ENCODE data around the gene PRR5L.

The PRR5L gene

DNA sequence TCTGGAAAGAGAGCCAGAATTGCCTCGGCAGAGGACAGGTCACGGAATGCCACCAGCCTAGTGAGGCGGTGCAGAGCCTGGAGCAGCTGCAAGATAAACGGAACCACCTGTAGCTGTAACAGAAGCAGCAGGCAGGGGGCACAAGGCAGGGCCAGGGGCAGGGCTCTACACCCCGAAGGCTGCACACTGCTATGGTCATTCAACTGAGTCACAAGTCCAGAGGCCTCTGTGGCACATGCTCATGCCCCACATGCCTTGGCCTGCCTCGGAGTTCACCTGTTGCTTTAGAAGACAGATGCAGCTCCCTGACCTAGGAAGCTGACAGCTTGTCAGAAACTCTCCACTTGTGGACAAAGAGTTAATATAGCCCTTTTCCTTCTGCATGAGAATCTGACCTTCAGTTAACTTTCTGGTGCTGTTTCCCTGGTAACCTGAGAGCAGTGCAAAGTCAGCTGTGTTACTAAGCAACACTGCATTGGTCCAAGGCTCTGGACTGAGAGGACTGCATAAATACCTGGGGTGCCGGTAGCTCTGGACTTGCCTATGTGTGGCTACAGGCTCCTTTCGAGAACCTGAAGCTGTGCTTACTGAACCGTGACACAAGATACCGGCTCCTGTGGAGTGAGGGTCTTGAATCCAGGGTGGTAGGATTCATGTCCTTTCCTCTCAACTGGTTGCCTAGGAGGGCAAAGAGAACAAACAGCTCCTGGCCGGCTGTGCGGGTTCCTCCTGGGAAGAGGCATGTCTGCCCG, 17.4 kb upstream of the PRR5L start:
- FAIRE-seq (no peak), DNase-seq (ENCODE audit: extremely low spot score, insufficient read length, low read depth) (no peak)

DNA sequence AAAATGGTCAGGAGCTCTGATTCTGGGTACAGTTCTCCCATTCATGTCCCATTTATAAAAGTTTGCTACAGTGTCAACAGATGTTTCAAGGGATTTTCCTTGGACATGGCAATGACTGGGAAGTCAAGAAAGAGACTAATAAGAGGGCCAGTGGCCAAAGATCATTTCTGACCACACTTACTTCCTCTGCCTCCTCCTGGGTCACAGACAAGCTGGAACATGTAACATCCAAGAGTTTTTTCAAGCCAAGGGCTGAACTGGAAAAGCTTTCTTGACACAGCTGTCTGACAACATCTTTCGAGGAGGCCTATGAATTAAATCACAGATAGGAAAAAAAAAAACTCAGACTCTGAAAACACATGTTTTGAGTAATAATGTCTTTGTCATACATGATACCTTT, 15.6 kb upstream of the PRR5L start:
- no peak for FAIRE-seq
- no peak for DNase-seq (ENCODE audit: extremely low spot score, insufficient read length, low read depth)

DNA sequence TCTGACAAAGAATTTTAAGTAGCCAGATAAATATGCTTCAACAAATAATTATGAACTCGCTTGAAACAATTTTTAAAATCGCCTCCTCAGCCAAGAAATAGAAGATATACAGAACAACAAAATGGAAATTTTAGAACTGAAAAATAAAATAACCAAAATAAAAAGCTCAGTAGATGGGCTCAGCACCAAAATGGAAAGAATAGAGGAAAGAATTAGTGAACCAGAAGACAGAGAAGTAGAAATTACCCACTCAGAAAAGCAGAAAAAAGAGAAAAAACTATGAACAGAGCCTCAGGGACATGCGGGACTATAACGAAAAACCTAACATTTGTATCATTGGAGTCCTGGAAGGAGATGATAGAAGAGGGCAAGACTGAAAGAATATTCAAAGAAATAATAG, 14.2 kb upstream of the PRR5L start:
- no peak for DNase-seq (ENCODE audit: extremely low spot score, insufficient read length, low read depth)
- no peak for FAIRE-seq

DNA sequence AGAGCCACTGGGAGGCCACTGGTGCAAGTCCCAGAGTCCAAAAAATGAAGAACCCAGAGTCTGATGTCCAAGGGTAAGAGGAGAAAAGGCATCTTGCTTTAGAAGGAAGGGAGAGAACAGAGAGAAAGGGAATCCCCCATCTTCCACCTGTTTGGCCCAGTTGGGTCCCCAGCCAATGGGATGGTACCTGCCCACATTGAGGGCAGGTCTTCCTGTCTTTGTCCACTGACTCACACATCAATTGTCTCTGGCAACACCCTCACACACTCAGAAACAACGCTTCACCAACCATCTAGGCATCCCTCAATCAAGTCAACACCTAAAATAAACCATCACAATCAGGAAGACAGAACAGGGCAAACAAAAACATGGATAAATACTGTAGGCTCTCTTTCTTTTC, 13.2 kb upstream of the PRR5L start:
- DNase-seq (ENCODE audit: extremely low spot score, insufficient read length, low read depth): no peak
- FAIRE-seq: no peak

DNA sequence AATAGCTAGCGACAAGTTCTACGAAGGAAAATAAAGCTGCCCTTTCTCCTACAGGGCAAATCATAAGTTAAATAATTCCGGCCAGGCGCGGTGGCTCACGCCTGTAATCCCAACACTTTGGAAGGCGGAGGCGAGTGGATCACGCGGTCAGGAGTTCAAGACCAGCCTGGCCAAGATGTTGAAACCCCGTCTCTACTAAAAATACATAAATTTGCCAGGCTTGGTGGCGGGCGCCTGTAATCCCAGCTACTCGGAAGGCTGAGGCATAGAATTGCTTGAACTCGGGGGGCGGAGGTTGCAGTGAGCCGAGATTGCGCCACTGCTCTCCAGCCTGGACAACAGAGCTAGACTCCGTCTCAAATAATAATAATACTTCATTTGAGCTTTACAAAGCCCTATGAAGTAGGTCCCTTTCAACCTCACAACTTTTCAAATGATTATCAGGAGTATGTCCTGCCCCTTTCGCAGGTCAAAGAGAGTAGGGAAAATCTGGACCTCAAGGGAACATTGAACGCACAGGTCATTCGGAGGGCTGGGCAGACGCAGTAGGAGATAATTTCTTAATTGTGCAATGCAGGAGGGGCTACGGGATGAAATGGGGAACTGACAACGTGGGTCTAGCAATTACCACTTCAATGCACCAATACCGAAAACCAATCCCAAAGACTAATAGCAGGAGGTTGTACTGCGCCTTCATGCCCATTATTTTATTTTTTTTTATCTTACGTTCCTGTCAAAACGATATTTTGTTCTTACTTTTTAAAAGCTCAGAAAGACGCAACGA, 7.5 kb upstream of the PRR5L start:
- FAIRE-seq (no peak), DNase-seq (ENCODE audit: extremely low spot score, insufficient read length, low read depth) (no peak)

DNA sequence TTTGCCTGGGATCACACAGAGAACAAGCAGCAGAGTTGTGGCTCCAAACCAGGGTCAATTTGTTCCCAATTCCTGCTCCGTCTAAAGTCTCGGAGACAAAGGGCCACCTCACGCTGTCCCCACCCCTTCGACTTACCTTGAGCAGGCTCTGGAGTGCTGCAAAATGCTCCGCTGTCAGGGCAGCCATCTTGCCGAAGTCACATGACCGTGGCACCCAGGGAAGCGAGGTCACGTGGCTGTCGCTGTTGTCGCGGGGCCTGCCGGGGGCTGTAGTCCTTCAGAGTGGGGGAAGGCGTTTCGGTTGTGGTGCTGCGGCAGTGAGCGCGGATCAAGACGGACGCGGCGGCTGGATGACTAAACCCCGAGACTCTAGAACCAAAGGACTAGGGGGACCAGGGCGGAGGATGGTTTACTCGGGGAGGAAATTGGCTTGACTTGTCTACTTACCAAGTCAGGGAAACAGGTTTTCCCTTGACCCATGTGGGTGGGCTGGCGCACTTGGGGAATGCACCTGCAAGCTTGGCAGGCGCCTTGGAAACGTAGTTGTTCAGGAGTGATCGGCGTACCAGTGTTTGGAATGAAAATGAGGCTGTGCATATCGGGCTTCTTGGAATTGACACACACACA, 6.7 kb upstream of the PRR5L start, which contains the start of gene COMMD9:
Gene COMMD9 (minus strand): TSS at position 199 of the 627 bp plus-strand sequence. CDS start 12 bp downstream, at position 187.
- FAIRE-seq: peak; percentile 95
- peak; percentile 92 for DNase-seq (ENCODE audit: extremely low spot score, insufficient read length, low read depth)

DNA sequence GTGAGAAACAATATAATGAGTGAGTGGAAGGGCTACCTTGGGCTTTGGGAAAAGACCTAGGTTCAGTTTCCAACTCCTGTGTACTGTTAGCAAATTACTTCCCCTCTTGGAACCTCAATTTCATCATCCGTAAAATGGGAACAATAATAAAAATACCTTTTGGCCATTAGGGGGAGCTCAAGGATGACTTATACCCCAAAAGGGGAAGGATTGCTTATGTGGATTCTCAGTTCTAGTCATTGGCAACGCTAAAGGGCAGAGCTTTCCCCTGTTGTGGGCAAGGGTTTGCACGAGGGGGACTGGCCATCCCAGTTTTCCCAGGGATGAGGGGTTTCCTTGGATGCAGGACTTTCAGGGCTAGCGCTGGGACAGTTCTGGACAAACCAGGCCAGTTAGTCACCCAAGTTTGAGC, 3.8 kb upstream of the PRR5L start:
- DNase-seq (ENCODE audit: extremely low spot score, insufficient read length, low read depth) (peak; percentile 33), FAIRE-seq (peak; percentile 87)

DNA sequence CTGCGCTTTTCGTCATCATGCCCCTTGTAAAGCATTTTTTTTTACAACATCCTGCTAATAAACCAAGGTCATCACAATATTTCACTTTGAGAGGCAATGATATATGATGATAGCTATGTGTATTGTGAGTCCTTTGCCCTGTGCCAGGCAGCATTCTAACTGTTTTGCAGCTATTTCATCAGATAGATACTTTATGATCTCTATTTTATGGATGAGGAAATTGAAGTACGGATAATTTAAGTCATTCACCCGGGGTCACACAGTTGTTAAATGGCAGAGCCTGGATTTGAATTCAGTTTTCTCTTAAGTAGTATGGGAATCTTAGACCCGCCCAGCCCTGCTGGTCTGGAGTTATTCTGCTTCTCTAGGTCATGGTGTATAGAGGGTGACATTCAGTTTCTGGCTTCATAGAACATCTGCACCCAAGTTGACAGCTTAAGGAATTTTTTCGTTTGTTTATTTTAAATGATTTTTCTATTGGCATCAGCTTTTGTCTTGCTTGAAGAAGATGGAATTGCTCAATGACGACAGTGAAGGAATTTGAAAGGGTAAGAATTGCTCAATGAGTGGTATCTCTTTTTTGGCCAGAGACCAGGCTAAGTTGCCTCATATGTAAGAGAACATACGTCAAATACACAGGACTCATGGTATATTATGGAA, 926 bp downstream of the PRR5L start:
- DNase-seq (ENCODE audit: extremely low spot score, insufficient read length, low read depth) (no peak), FAIRE-seq (no peak)

DNA sequence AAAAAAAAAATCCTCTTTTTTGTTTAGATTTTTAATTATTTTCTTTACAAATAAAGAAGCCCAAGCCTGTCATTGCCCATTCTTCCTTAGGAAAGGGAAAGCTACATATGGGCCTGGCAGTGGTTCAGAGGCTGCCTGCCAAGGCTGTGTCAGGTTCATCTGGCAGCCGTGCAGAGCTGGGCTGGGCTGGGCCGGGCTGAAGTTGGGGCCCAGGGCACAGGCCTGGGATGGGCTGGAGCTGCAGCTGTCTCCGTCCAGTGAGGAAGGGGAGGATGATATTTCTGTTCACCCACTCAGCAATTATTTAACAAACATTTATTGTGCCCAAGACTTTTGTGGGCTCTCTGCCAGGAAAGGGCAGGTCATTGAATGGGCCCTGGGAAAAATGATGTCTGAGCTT, 4.6 kb downstream of the PRR5L start:
- FAIRE-seq (no peak), DNase-seq (ENCODE audit: extremely low spot score, insufficient read length, low read depth) (no peak)

DNA sequence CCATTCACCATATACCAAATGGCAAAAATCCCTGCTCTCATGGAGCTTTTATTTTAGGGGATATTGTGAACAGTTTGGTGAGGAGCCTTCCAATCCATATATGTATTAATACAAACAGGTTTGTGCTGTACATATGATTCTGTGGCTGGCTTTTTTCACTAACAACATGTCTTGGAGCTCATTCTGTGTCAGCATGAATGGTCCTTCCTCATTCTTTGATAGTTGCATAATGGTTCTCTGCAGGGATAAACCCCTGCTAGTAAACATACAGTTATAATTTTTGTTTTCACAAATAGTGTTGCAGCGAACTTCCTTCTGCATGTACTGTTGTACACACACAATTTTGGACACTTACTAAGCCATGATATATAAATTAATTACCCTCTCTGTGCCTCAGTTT, 8.3 kb downstream of the PRR5L start:
- FAIRE-seq (no peak), DNase-seq (ENCODE audit: extremely low spot score, insufficient read length, low read depth) (no peak)

DNA sequence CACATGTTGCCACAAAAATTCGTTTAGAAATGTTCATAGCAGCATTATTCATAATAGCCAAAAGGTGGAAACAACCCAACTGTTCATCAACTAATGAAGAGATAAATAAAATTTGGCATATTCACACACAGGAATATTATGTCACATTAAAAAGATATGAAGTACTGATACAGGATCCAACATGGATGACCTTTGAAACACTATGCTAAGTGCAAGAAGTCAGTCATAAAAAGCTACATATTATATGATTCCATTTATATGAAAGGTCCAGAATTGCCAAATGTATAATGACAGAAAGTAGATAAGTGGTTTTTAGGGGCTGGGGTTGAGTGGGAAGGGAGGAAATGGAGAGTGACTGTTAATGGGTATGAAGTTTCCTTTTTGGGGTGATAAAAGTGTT, 9.0 kb downstream of the PRR5L start:
- no peak for DNase-seq (ENCODE audit: extremely low spot score, insufficient read length, low read depth)
- FAIRE-seq: no peak

DNA sequence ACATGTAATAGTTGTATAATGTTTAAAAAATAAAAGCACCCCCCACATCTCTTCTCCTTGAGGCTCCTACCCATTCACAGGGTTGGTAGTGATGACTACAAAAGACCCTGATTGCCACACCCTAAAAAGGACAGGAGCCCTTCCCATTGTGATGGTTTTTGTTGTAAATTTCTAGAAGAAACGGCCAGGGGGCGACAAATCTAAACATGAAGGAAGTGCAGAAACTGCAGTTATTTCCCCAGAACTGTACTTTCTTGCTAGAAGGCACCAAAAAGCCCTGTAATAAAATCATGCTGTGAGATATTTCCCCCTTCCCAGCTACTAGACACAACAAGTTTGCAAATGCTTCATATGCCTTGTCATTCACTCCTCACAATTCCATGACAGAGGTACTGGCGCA, 10.8 kb downstream of the PRR5L start:
- FAIRE-seq (peak; percentile 64), DNase-seq (ENCODE audit: extremely low spot score, insufficient read length, low read depth) (no peak)

DNA sequence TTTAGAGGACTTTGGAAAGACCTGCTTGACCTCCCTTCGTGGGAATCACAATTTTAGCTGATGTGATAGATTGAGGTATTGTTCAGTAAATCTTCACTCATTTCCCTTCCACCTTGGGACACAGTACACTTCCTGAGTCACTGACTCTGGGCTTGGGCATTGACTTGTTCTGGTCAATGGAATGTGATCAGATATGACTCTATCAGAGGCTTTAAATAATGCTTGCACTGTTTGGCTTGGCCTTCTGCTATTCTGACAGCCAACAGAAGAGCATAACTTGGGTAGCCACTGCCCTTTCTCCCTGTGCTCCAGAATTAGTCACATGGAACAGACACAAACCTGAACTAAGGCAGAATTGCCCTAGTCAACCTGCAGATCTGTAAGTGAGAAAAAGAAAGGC, 12.5 kb downstream of the PRR5L start:
- DNase-seq (ENCODE audit: extremely low spot score, insufficient read length, low read depth) (no peak), FAIRE-seq (no peak)

DNA sequence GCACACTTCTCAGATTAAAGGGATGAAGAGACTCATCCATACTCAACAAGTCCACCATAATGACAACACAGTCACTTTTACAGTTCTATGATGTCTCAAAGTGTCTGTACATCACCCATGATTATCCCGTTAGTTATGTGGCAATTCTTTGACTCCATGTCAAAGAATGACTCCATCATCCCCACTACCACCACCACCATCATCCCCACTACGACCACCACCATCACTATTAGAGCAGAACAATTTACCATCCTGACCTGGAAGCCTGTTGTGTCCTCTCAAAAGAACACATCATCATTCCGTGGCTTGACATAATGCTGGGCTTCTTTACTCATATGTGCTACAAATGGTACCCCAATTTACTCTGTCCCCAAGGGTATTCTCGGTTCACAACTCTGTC, 13.7 kb downstream of the PRR5L start:
- DNase-seq (ENCODE audit: extremely low spot score, insufficient read length, low read depth): no peak
- FAIRE-seq: no peak

DNA sequence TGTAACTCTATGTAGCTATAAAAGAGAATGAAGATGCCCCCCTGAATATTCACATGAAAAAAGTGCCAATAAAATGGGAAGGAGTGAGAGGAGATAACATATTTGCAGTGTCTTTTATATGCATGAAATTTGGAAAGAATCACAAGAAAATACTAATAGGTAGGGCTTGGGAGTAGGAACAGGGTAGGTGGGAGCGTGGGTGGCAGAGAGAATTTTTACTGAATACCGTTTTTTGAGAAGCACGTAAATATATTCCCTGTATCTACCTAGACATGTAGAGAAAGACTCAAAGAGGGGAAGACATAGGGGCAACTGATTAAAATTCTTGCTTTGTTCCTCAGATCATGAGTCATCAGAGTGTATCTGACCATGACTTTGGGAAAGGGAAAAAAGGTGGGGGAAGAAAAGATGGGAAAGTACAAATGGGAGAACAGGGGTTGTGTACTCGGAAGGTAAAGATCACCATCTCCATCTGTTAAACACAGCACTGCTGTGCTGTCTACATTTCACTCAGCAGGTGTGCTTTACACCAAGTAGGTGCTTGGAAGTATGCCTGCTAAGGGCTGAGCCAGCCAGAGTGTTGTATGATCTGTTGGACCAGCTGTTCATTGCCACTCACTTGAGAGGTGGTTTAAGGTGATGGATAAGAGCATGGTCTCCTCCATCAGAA, 16.0 kb downstream of the PRR5L start:
- no peak for FAIRE-seq
- DNase-seq (ENCODE audit: extremely low spot score, insufficient read length, low read depth): no peak

DNA sequence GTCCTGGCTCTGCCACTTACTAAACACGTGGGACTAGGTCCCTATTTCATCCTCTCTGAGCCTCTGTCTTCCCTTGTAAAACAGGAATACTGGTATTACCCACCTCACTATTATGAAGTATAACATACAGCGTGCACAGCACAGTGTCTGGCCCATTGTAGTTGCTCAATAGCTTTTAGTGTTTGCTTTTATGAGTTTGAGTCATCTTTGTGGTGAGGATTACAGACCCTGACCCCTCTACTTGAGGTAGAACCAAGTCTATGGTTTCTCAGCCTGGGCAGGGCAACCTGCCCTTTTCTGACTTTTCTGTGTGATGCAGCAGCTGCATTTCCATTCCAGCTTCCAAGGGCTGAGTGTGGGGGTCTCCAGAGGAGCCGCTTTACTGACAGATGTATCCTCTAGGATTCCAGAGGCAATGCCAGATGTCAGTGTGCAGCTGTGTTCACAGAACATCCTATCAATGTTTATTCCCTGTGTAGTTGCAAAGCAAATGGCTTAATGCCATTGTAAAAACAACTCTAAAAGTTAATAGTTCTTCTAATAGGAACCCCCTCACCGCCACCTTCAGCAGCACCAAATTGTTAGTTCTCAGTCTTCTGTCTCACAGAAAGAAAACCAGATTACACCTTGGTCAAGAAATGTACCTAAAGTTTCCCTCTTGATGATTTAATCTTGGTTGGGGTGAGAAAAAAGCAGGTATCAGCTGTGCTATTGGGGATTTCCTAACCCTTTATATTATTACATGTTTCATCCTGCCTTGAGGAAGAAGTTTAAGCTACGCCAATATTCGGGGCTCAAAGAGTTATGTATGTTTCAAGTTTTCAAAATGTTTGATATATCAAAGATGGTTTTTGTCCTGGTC, 16.8 kb downstream of the PRR5L start:
- DNase-seq (ENCODE audit: extremely low spot score, insufficient read length, low read depth) (no peak), FAIRE-seq (peak; percentile 21)

DNA sequence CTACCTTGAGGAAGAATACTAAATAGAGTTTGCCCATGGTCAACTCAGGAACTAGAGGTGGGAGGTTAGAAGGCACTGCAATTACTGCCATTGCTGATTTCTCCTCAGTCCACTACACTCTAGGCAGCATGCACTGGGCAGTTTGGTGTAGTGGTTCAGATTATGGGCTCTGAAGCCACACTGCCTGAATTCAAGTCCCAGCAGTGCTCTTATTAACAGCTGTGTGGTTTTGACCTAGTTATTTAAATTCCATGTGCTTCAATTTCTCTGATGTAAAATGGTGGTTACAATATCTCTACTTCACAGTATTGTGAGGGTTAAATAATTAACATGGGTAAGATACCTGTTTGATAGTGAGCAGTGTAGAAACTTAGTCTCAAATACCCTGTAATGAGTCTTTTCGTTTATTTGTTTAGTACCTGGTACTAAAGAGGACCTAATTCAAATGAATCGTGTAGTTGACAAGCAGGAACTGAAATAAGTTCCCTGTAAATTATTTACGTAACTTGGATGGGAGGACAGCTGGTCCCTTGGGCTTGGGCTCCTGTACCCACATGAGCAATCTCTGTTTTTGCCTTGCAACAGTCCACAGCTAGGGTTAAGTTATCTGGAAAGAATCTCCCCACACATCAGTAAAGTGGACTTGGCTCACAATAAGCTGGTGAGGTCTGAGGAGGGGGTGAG, 17.8 kb downstream of the PRR5L start:
- no peak for DNase-seq (ENCODE audit: extremely low spot score, insufficient read length, low read depth)
- FAIRE-seq: no peak

DNA sequence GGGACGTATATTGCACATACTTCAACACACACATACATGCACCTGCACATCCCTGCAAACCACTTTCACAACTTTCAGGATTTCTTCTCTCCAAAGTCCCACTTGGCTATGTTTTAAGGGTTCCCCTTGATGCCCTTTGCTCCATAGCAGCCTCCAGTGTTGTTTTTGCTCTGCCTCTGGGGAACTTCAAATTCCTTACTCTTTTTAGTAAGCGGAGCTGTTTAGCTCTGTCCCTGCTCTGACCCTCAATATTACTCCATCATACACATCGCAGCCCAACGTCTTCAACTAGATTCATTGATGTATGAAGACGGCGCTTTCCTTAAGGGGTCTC, 18.3 kb downstream of the PRR5L start:
- no peak for DNase-seq (ENCODE audit: extremely low spot score, insufficient read length, low read depth)
- no peak for FAIRE-seq

DNA sequence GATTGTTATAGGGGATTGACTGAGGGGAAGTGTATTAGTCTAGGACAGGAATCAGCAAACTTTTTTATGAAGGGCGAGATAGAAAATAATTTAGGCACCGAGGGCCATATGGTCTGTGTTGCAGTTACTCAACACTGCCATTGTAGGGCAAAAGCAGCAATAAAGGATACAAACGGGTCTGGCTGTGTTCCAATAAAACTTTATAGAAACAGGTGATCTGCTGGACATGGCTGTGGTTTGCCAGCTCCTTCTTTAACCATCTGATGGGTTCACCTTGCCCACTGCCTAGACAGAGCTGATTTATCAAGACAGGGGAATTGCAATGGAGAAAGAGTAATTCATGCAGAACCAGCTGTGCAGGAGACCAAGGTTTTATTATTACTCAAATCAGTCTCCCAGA, 20.0 kb downstream of the PRR5L start:
- DNase-seq (ENCODE audit: extremely low spot score, insufficient read length, low read depth): no peak
- no peak for FAIRE-seq
